Measurements from ENCODE around the gene RTN4RL2.

- TF ChIP-seq CTCF (conservative IDR thresholded peaks at IDR 0.05) (no peak), EZH2 (IDR thresholded peaks at IDR 0.05; ENCODE audit: low read depth) (no peak)
These were observed 14.4 kb downstream of the RTN4RL2 start for GRCh38 chr11:57474803-57475115.

Measured in PC-9 (cell line).